NCI-H2081 treated with DMSO at 0.1 percent for 48 hours (cell line): ENCODE data around the gene KCTD17.

Source experiments
- DNase-seq: peaks from one replicate; lab custom pipeline; 2025; lab: John Stamatoyannopoulos, UW

Gene KCTD17

GRCh38 chr22:37103656-37104452, 52.3 kb downstream of the KCTD17 start:
- no peak for DNase-seq

GRCh38 chr22:37105154-37105553, 53.6 kb downstream of the KCTD17 start:
- no peak for DNase-seq

DNA sequence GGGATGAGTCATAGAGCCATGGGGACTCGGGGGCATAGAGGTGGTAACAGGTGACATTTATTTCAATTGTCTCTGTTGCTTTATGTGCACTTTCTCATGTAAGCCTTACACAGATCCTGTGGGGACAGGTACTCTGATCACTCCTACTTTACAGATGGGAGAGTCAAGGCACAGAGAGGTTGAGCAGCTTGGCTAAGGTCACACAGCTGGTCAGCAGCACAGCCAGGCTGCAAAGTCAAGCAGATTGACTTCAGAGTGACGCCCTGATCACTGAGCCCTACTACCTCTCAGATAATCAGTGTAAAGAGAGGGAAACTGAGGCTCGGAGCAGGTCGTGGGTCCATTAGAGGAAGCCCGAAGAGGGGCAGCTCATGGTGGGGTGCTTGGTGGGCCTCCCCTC, 54.4 kb downstream of the KCTD17 start:
- no peak for DNase-seq

DNA sequence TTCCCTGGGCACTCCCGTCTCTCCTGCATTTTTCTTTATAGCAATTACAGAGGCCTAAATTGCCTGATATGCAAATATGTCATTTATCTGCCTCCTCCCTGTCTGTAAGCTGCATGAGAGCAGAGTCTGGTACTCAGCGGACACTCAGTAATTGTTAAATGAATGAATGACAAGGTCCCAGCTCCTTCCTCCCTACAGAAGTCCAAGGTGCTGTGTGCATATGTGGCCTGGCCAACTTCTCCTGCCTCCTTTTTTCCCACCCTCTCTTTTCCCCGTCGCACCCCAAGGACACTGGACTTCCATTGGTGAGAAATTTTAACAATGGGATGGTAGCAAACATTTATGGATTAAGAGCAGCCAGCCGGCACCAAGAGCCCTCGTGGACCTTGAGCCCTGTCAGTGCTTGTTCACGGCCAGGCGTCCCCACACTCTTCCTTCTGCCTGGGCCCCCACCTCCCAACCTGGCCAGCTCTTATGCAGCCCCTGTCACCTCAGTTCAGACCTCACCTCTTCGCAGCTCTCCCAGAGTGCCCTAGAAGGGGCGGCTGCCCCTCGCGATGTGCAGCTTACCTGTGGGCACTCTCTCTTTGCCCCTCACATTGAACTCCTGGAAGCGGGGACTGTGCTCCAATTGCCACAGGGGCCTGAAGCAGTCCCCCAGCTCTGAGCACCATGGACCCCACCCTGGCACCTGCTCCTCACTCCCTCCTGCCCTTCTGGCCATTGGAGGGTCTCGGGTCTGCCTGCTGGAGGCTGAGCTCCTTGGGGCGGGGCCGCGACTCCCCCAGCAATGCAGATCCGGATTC, 56.5 kb downstream of the KCTD17 start:
- DNase-seq, result no peak

DNA sequence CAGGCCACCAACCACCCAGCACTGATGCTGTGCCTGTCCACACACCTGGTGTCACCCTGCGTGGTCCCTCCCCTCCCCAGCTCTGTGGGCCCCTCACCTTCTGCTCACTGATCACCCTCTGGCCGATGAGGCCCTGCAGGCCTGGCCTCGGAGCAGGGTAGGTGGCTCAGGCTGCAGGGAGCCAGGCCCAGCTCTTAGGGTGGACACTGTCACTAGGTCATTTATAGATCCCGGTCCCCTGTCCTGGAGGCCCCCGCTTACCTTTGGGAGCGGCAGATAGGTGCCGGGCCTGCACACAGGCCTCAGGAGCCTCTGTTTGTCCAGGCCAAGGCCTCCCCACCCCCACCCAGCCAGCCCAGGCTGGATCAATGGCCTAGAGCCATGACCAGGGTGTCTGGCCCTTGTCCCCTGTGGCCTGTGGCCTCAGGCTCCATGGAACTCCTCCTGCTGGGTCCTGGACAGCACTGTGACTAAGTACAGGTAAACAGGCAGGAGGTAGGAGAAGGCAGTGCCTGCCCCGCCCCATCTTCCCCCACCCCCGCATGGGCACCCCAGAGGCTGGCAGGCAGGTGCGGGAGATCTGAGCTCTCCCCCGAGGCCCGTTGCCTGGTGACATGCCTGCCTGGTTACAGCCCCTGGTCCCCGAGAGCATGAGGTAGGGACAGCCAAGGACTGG, 57.8 kb downstream of the KCTD17 start, which contains the start of gene TMPRSS6:
TMPRSS6 (minus strand) TSS at position 472 of the 676 bp plus-strand sequence. CDS start 6,296 bp downstream, outside the sequence.
- DNase-seq, result no peak

- DNase-seq, result no peak
Observed at GRCh38 chr22:37111156-37111717, 59.7 kb downstream of the KCTD17 start.

DNA sequence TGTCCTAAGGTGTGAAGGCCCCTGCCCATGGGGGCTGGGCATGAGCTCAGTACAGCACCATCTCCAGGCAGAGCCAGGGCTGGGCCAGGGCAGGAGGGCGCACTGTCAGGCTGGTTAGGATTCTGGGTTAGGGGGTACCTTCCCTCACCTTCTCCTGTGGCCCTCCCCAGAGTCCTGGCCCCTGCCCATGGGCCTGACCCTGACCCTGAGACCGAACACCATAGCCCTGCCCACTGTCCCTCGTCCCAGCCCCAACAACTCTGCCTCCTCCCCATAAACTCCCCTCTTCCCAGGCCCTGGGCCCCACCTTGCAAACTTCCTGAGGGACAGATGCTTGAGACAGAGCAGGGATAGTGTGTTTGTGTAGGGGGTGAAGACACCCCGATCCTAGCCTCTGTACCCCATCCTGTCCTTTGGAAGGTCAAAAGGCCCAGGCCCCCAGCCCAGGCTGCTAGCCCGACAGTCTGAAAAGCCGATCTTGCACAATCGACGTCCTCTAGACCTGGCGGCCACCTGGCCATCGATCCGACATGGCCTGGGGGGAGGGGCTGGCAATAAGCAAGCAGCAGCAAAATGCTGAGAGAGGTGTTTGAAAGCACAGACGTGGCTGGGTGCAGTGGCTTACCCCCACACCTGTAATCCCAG, 60.7 kb downstream of the KCTD17 start:
- no peak for DNase-seq
